ENCODE measurements around the gene SRSF1. TPM values are rescaled to one million over a fixed set of nuclear protein-coding genes. Genes with fewer than 3 reads are reported as not detected.

SRSF1 gene
- total RNA-seq, 2 experiments from 2014 or later = 531 to 582 TPM

GRCh38 chr17:58051468-58051867 lies 44.4 kb upstream of the SRSF1 start:
- no peak overlapping the region for H2AFZ ChIP-seq (ENCODE audit: low read length)
- no peaks in the 10 kb centered on the region for H3K36me3 ChIP-seq (ENCODE audit: insufficient read depth, low read length)
- no peak for DNase-seq (ENCODE audit: low spot score)
- BruUV-seq (replicated peaks) = no TSS peak
- CTCF ChIA-PET (ENCODE audit: unreplicated experiment) = no interaction called here
- no peaks in the 10 kb centered on the region for H4K20me1 ChIP-seq (ENCODE audit: insufficient read depth, low read length)
- H3K4me1 ChIP-seq (ENCODE audit: insufficient read depth, low read length, poor library complexity, severe bottlenecking) = no peaks in the 10 kb centered on the region
- H3K4me3 ChIP-seq (ENCODE audit: low read depth, low read length, poor library complexity, severe bottlenecking) = no peak overlapping the region
- no peaks in the 10 kb centered on the region for H3K9me3 ChIP-seq (ENCODE audit: low read length)
- no peak overlapping the region for H3K4me2 ChIP-seq (ENCODE audit: low read length)
- no peaks in the 10 kb centered on the region for H3K79me2 ChIP-seq (ENCODE audit: insufficient read depth, low read depth, low read length)
- H3K9me2 ChIP-seq (ENCODE audit: insufficient read depth, low read length) = no peaks in the 10 kb centered on the region
- TF ChIP-seq EZH2phosphoT487 (IDR thresholded peaks at IDR 0.05; ENCODE audit: borderline replicate concordance, low read depth, low read length) = no peak
- TF ChIP-seq CTCF (conservative IDR thresholded peaks at IDR 0.05; ENCODE audit: low read length) = no peak
- no peak overlapping the region for H3K27ac ChIP-seq (ENCODE audit: low read depth, low read length, poor library complexity, severe bottlenecking)
- POLR2A ChIA-PET = interaction anchor here (0.7 to 1.2 kb wide), 2 partner anchors 13 to 83 kb away, joined by 3 read pairs; no protein-coding TSS in a partner anchor
- intact Hi-C loops (cut with micrococcal nuclease; ENCODE audit: unreplicated experiment) = no loop called here

GRCh38 chr17:58050966-58051365 lies 43.9 kb upstream of the SRSF1 start:
- intact Hi-C loops (cut with micrococcal nuclease; ENCODE audit: unreplicated experiment) = no loop called here
- no peaks in the 10 kb centered on the region for H3K4me1 ChIP-seq (ENCODE audit: insufficient read depth, low read length, poor library complexity, severe bottlenecking)
- no peak overlapping the region for H3K4me3 ChIP-seq (ENCODE audit: low read depth, low read length, poor library complexity, severe bottlenecking)
- no peak overlapping the region for H3K27ac ChIP-seq (ENCODE audit: low read depth, low read length, poor library complexity, severe bottlenecking)
- no peaks in the 10 kb centered on the region for H3K9me3 ChIP-seq (ENCODE audit: low read length)
- ChIA-PET POLR2A (interaction anchor here (0.6 kb wide), 1 partner anchor 231 kb away, joined by 4 read pairs; no protein-coding TSS in a partner anchor), CTCF (ENCODE audit: unreplicated experiment) (no interaction called here)
- no peak overlapping the region for H2AFZ ChIP-seq (ENCODE audit: low read length)
- BruUV-seq (replicated peaks) = no TSS peak
- H3K36me3 ChIP-seq (ENCODE audit: insufficient read depth, low read length) = no peaks in the 10 kb centered on the region
- DNase-seq (ENCODE audit: low spot score) = no peak
- no peaks in the 10 kb centered on the region for H3K79me2 ChIP-seq (ENCODE audit: insufficient read depth, low read depth, low read length)
- H3K4me2 ChIP-seq (ENCODE audit: low read length) = no peak overlapping the region
- no peaks in the 10 kb centered on the region for H4K20me1 ChIP-seq (ENCODE audit: insufficient read depth, low read length)
- H3K9me2 ChIP-seq (ENCODE audit: insufficient read depth, low read length) = no peaks in the 10 kb centered on the region
- TF ChIP-seq EZH2phosphoT487 (IDR thresholded peaks at IDR 0.05; ENCODE audit: borderline replicate concordance, low read depth, low read length) = no peak
- TF ChIP-seq CTCF (conservative IDR thresholded peaks at IDR 0.05; ENCODE audit: low read length) = no peak

- H3K9me3 ChIP-seq (ENCODE audit: low read length) = no peaks in the 10 kb centered on the region
- TF ChIP-seq EZH2phosphoT487 (IDR thresholded peaks at IDR 0.05; ENCODE audit: borderline replicate concordance, low read depth, low read length) (no peak), CTCF (conservative IDR thresholded peaks at IDR 0.05; ENCODE audit: low read length) (no peak)
- H4K20me1 ChIP-seq (ENCODE audit: insufficient read depth, low read length) = no peaks in the 10 kb centered on the region
- no TSS peak for BruUV-seq (replicated peaks)
- H3K27ac ChIP-seq (ENCODE audit: low read depth, low read length, poor library complexity, severe bottlenecking) = no peak overlapping the region
- POLR2A ChIA-PET = interaction anchor here (1.3 kb wide), 1 partner anchor 10 kb away, joined by 3 read pairs; no protein-coding TSS in a partner anchor
- no peak for DNase-seq (ENCODE audit: low spot score)
- no peaks in the 10 kb centered on the region for H3K79me2 ChIP-seq (ENCODE audit: insufficient read depth, low read depth, low read length)
- H3K36me3 ChIP-seq (ENCODE audit: insufficient read depth, low read length) = no peaks in the 10 kb centered on the region
- H3K4me1 ChIP-seq (ENCODE audit: insufficient read depth, low read length, poor library complexity, severe bottlenecking) = no peaks in the 10 kb centered on the region
- intact Hi-C loops (cut with micrococcal nuclease; ENCODE audit: unreplicated experiment) = no loop called here
- CTCF ChIA-PET (ENCODE audit: unreplicated experiment) = no interaction called here
- H3K9me2 ChIP-seq (ENCODE audit: insufficient read depth, low read length) = no peaks in the 10 kb centered on the region
- no peak overlapping the region for H2AFZ ChIP-seq (ENCODE audit: low read length)
- no peak overlapping the region for H3K4me2 ChIP-seq (ENCODE audit: low read length)
- no peak overlapping the region for H3K4me3 ChIP-seq (ENCODE audit: low read depth, low read length, poor library complexity, severe bottlenecking)
Measured at GRCh38 chr17:58049533-58049932, 42.5 kb upstream of the SRSF1 start.
